HG02973 (cell line): Measurements from ENCODE around the gene BUD13.
"Not testable (repeated sequence)": the region's sequence is repeated elsewhere in the genome, so short reads cannot be mapped to it uniquely, and the experiment has no call there.

ENCODE experiments used
- ATAC-seq: cut with Tn5 transposase; IDR thresholded peaks from one replicate; pipeline ENCODE4 v1.9.1; 2021; ENCODE audit warnings: moderate library complexity; ENCODE audit not compliant: unreplicated experiment

BUD13 gene, protein sequence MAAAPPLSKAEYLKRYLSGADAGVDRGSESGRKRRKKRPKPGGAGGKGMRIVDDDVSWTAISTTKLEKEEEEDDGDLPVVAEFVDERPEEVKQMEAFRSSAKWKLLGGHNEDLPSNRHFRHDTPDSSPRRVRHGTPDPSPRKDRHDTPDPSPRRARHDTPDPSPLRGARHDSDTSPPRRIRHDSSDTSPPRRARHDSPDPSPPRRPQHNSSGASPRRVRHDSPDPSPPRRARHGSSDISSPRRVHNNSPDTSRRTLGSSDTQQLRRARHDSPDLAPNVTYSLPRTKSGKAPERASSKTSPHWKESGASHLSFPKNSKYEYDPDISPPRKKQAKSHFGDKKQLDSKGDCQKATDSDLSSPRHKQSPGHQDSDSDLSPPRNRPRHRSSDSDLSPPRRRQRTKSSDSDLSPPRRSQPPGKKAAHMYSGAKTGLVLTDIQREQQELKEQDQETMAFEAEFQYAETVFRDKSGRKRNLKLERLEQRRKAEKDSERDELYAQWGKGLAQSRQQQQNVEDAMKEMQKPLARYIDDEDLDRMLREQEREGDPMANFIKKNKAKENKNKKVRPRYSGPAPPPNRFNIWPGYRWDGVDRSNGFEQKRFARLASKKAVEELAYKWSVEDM

DNA sequence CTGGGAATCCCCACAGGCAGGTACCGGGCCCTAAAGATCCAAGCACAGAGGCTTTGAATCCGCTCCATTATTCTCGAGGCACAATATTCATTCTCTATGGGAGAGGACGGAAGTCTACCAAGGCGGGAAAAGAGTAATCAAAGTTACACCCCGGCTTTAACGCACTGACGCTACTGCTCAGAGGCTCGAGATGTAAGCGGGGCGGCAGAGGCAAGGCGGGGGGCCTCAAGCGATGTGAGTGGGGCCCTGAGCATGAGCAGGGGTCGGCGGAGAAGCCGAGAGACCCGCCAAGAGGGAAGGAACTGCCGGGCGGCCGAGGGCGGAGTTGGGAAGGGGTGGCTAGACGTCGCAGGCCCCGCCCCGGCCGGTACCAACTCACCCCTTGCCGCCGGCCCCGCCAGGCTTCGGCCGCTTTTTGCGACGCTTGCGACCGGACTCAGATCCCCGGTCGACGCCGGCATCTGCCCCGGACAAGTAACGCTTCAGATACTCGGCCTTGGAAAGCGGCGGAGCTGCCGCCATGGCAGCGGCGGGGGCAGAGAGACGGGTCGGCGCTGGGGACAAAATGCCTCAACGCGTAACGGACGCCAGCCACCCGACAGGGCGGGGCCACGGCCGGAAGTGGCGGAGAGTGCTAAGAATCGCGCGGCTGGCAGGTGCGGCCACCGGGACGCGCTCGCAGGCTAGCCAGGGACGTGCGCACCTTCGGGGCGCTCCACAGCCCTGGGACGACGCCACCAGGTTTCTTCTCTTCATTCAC is at the start of gene BUD13:
TSS of gene BUD13 (minus strand) at position 545 of the 760 bp plus-strand sequence. CDS start at position 522, 23 bp downstream.
- peak; percentile 86 for ATAC-seq

DNA sequence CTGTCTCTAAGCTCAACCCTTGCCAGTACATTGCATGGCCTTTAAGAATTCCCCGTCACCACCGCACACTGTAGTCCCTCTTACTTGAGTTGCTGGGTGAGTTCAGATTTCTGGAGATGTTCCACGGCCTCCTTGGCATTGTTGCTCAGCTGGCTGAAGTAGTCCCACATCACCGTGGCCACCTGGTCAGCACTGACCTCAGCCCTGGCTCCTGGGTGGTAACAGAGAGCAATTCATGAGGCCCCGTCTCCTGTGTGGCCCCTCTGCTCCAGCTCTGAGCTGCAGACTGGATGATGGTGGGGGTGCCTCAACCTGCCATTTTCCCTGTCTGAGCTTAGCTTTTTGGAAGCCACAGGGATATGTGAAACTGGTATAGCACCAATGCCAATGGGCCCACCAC is 49.8 kb upstream of the BUD13 start:
- ATAC-seq = no peak

DNA sequence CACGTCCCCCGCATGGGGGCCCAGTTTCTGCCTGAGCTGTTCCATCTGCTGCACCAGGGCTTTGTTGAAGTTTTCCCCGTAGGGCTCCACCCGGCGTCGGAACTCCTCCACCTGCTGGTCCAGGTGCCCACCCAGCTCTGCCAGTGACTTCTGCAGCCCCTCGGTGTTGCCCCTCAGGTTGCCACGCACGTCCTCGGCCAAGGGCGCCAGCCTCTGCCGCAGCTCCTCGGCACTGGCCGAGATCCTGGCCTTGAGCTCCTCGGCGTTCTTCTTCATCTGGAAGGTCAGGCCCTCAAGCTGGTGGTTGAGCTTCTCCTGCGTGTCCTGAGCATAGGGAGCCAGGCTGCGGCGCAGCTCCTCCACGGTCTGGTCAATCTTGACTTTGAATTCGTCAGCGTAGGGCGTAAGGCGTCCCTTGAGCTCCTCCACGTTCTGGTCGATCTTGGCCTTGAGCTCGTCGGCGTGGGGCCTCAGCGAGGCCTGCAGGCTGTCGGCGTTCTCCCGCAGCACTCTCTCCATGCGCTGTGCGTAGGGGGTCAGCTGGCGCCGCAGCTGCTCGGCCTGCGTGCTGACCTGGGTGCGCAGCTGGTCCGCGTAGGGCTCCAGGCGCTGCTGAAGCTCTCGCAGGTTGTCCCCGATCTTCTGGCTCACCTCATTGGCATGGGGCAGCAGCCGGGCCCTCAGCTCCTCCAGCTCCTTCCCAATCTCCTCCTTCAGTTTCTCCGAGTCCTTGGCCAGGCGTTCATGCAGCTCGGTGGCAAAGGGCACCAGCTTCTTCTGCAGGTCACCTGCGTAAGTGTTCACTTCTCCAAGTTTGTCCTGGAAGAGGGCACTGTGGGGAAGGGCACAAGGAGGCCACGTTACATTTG is 48.5 kb upstream of the BUD13 start:
- ATAC-seq = no peak

DNA sequence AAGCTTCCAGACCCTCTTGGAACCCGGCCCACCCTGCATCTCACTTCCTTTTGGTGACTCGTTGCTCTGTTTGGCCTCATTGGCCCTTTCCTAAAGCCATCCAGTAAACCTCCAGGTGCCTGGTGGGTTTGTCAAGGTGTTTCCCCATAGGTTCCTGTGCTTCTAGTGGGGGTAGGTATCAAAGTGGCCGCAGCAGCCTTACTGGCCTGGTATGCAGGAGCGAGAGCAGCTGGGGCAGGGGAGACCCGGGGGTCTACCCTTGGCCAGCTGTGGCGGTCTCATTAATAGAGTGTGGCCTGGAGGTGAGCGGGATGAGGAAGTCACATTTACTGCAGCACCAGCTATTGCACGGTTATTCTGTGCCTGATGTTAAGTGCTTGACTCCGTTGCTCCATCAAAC is 46.3 kb upstream of the BUD13 start:
- no peak for ATAC-seq

DNA sequence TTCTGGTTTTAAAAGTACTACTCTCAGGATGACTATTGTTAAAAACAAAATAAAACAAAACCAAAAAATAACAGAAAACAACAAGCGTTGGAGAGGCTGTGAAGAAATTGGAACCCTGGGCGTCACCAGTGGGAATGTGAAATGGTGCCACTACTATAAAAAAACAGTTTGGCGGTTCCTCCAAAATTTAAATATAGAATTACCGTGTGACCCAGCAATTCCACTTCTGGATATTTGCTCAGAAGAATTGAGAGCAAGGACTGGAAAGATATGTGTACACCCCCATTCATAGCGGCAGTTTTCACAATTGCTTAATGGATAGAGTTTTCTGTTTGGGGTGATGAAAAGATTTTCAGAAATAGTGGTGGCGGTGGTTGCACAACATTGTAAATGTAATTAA is 41.7 kb upstream of the BUD13 start:
- ATAC-seq = no peak

DNA sequence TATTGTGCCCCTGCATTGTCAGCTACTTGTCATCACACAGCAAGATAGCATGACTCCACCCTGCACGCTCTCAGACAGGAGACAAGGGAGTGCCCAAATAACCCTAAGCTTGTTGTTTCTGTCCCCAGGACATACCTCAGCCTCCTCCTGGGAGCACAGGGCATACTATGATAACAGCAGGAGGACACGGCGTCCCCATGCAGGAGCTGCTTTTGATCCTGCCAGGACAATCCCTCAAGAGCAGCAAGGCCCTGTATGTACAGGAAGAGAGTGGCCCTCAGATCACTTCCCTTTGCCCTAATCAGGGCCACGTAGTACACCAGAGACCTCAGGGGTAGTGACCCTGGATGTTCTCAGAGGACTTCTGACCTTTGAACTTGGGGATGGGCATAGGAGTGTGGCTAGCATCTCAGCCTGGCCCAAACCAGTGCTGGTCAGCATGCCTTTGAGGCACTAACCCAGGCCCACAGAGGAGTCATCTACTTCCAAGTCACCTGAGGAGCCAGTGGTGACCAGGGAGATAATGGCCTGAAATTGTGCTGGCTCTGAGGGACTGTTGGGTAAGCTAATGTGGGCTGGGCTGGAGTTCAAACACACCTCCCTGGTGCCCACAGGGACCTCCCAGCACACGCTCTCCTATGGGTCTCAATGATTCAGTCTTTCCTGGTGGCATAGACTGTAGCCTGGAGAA is 41.1 kb upstream of the BUD13 start:
- ATAC-seq = no peak

DNA sequence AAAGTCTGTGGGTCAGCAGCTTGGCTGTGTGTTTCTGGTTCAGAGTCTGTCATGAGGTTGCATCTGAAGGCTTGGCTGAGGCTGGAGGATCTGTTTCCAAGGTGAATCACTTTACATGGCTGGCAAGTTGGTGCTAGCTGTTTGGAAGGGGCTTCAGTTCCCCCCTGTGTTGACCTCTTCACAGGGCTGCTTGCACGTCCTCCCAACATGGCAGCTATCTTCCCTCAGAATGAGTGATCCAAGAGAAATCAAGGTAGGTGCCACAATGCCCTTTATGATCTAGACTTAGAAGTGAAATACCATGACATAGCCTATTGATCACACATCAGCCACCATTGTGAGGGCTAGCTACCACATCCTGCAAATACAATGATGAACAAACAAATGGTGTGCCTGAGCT is 40.4 kb upstream of the BUD13 start:
- no peak for ATAC-seq

DNA sequence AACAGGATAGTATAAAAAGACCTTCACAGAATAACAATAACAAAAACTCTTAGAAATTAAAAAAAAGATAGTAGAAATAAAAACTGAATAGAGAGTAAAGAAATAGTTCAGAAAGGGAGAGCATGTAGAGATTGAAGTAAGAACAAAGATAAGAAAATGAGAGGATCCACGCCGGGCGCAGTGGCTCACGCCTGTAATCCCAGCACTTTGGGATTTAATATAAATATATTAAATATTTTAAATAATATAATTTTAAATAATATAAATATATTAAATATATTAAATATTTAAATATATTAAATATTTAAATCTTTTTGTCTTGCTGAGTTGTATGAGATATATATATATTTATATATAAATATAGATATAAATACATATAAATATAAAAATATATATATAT is 39.3 kb upstream of the BUD13 start:
- ATAC-seq = no peak

DNA sequence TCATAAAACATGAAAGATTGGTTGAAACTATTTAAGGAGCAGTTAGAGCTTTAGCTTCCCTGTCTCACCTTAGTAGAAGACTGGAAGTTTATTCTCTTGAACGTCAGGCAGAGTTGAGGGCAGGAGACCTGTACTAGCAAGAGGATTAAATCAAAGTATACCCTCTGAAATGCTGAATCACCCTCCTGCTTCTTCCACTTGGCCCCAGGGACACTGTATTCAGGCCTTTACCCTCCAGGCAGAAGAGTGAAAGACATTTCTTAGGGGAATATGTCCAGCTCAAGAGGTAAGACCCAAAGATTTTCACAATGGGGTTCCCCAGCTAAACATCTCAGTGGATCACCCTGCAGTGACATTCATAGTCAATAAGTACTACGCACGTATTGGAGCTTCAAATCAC is 38.4 kb upstream of the BUD13 start:
- no peak for ATAC-seq

DNA sequence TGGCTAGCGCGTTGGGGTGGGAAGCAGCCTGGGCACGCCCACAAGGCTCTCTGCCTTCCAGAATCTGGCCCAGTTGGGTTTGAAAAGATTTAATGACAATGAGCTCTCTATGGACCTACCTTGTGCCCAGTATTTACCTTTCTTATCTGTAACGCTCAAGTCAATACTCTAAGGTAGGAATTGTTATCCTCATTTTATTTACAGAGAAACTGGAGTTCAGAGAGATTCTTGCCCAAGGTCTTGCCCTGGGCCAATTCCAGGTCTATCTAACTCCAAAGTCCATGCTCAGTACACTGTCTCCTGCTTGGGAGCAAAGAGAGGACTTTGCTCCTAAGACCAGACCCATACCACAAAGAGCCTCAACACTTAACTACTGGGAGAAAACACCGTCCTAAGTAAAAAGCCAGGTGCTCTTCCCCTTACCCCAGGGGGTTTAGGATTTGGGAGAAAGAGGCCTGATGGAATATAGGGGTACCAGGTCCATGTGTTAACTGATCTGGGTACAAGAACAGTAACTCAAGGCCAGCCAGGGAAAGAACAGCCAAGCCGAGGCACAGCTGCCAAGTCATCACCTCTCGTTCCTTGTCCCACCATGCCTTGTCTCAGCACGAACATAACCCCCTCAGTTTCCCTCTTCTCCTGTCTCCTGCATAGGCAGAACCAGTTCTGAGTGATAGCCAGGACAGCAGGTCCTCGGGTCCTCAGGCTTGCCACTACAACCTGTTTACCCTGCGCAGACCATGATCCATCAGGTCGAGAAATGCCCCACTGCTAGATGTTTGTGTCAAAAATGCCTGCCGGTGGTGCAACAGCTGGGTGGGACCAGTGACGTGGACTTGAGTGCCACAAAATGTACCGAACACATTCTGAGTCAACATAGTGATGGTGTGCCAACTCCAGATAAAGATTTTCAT is 35.7 kb upstream of the BUD13 start:
- ATAC-seq = no peak

DNA sequence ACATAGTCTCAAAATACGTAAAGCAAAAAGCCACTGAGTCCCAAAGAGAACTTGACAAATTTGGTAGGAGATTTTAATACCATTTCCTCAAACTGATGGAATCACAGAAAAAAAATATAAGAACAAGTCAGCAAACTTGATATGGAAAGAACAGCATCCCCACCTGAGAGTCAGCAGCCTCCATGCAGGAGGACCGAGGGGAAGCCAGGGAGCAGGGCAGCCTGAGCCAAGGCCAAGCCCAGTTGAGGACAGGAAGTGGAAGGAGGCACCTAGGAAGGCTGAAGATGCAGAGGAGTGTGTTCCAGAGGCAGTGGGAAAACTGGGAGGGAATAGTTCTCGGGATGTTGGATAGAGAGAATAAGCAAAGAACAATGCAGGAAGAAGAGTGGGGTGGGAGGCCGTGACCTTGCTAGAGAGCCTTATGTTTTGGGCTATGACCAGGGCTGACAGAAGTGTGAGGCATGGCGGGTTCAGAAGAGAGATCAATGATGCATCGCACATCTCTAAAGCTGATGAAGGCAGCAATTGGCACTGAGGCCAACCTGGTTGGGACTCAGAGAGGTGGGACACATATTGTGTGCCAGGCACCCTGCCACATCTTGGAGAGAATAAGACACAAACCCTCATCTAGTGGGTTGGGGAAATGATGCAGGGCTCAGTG is 34.9 kb upstream of the BUD13 start:
- no peak for ATAC-seq

DNA sequence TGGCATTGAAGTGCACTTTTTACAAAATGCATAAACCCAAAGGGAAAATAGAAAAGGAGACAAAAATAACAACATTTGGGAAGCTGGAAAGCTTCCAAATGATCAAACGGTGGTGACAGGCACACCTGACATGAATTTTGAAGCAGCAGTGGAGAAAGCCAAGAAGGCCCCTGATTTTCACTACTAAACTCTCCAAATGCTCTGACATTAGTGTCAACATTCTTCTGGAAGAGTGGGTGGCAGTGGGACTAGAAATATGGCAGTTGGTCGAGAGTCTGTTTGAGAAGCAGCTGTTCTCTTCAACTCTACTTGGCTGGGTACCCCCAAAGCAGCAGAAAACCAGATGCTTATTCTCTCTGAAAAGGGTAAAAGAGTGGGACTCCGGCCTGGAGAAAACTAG is 31.2 kb upstream of the BUD13 start:
- ATAC-seq = no peak

DNA sequence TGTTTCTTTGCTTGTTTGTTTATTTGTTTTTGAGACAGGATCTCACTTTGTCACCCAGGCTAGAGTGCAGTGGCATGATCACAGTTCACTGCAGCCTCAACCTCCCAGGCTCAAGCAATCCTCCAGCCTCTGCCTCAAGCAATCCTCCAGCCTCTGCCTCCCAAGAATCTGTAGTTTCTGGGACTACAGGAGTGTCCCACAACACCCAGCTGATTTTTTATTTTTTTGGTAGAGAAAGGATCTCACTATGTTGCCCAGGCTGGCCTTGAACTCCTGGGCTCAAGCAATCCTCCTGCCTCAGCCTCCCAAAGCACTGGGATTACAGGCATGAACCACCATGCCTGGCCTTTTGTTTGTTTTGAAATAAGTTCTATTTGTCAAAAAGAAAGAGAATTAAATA is 28.9 kb upstream of the BUD13 start:
- not testable (repeated sequence) for ATAC-seq

DNA sequence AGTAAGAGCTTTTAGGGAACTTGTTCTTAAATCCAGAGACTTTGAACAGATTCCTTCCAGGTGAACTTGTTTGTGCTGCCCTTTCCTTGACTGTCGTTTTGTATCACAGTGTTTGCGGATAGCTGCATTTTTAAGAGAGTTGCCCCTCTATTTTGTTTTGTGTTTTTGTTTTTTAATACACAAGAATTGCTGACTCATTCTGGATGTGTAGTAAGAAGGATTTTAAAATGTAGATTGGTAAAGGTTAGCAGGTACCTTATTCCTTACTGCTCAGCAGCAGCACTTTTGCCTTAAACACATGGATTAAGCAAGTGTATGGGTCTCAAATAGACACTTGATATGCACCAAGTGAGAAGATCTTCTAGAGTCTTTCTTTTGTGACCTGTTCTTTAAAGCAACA is 27.8 kb upstream of the BUD13 start:
- no peak for ATAC-seq

DNA sequence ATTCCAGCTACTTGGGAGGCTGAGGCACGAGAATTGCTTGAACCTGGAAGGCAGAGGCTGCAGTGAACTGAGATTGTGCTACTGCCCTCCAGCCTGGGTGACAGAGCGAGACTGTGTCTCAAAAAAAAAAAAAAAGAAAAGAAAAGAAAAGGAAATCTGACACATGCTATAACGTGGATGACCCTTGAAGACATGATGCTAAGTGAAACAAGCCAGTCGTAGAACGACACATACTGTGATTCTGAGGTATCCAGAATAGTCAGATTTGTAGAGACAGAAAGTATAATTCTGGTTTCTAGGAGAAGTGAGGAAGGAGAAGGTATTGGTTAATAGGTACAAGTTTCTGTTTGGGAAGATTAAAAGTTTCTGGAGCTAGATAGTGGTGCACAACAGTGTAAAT is 25.6 kb upstream of the BUD13 start:
- no peak for ATAC-seq

DNA sequence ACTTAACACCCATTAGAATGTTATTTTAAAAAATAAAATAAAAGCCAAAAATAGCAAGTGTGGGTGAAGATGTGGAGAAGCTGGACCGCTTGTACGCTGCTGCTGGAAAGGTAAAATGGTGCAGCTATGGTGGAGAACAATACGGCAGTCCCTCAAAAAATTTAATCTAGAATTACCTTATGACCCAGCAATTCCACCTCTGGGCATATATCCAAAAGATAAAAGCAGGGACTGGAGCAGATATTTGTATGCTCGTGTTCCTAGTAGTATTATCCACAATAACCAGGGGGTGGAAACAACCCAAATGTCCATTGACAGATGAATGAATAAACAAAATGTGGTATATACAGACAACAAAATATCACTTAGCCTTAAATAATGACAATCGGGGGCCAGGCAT is 25.0 kb upstream of the BUD13 start:
- ATAC-seq = no peak

DNA sequence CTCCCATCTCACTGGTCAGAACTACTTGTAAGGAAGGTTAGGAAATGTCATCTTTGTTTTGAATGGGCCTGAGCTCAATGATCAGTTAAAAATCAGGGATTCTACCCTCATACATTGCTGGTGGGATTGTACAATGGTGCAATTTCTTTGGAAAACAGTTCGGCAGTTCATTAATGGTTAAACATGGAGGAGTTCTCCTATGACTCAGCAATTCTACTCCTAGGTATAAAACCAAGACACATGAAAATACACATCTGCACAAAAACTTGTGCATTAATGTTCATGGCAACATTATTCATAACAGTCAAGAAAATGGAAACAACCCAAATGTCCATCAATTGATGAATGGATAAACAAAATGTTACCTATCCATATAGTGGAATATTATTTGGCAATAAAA is 23.8 kb upstream of the BUD13 start:
- ATAC-seq = no peak

DNA sequence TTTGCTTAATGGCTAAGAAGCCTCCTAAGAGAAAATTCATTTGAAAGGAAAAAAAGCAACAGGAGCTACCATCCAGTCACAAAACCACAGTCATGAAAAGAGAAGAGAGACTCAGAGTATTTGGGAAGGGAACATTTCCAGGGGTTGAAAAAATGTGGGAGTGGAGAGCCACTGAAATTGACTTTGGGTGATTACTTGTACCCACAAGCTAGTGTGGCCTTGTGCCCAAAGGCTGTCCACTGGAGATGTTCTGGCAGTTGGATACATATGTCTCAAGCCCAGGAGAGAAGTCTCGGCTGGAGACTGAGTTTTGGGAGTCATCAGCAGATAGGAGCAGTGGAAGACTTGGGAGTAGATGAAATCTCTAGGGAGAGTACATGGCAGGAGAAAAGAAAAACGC is 22.1 kb upstream of the BUD13 start:
- ATAC-seq = no peak

DNA sequence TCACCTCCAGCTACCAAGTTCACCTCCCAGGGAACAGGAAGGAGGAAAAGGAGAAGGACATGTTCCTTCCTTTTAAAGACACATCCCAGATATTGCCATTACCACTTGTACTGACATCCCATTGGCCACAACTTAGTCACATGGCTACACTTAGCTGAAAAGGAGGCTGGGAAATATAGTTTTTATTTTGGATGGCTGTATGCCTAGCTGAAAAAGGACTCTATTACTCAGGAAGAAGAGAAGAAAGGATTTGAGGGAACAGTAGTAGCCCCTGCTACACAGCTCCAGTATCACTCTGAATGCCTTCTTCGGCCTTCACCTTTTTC is 20.9 kb upstream of the BUD13 start:
- ATAC-seq = no peak
